Spinal cord (tissue), 10 donors: Measurements from ENCODE around the gene NAPEPLD. TPM values are rescaled to one million over a fixed set of nuclear protein-coding genes. Genes with fewer than 3 reads are reported as not detected.
A peak's percentile ranks its signal among the peaks of the same experiment; 100 is the strongest.
"Not testable (repeated sequence)": the region's sequence is repeated elsewhere in the genome, so short reads cannot be mapped to it uniquely, and the experiment has no call there.

Experiments
- DNase-seq, 6 donors: peaks; one replicate each; pipeline versions ENCODE4 v3.0.0 to v3.0.0-alpha.2; 2013 to 2015; ENCODE audit warnings: low spot score in 6 of 6, low read depth in 4 of 6
- H3K27ac ChIP-seq: one replicate; pipeline ENCODE4 v1.5.1; 2013; ENCODE audit warnings: low read depth, low read length, control low read depth
- H3K27me3 ChIP-seq: one replicate; pipeline ENCODE4 v1.6.1; 2013; ENCODE audit warnings: low read length; ENCODE audit not compliant: control insufficient read depth, insufficient read depth
- H3K36me3 ChIP-seq: one replicate; pipeline ENCODE4 v1.6.1; 2013; ENCODE audit warnings: low read length; ENCODE audit not compliant: control insufficient read depth, insufficient read depth
- H3K4me1 ChIP-seq: one replicate; pipeline ENCODE4 v1.6.1; 2013; ENCODE audit warnings: low read length; ENCODE audit not compliant: control insufficient read depth, insufficient read depth
- H3K4me3 ChIP-seq: one replicate; pipeline ENCODE4 v1.5.1; 2013; ENCODE audit warnings: low read depth, low read length, control low read depth
- H3K9me3 ChIP-seq: one replicate; pipeline ENCODE4 v1.6.1; 2013; ENCODE audit warnings: low read length; ENCODE audit not compliant: control insufficient read depth, insufficient read depth
- WGBS: methylation state at CpG from one replicate; pipeline ENCODE4 v1.1.5; 2013; ENCODE audit warnings: missing lambda C conversion rate; ENCODE audit not compliant: insufficient coverage; 5-methylcytosine and 5-hydroxymethylcytosine counted together
- polyA plus RNA-seq, 2 donors: library from polyadenylated mRNA; unstranded; fragments of 120-200 nt; gene quantifications; one replicate each; pipeline ENCODE4 v1.2.1, GENCODE V29; 2013; ENCODE audit not compliant: insufficient read length in 2 of 2
- total RNA-seq, 2 donors: library from RNA; depleted of rRNA in 1 of 2; stranded (reverse); fragments of 120-200 nt in 1 of 2; fragments of >200 nt in 1 of 2; gene quantifications; one replicate each; pipeline versions ENCODE4 v1.2.3 to v1.2.4, GENCODE V29; 2013 to 2014
- donor health status: healthy.

The NAPEPLD gene
- total and polyA plus RNA-seq, 4 donors, result 26.1 to 46.7 (median 30.1) TPM

DNA sequence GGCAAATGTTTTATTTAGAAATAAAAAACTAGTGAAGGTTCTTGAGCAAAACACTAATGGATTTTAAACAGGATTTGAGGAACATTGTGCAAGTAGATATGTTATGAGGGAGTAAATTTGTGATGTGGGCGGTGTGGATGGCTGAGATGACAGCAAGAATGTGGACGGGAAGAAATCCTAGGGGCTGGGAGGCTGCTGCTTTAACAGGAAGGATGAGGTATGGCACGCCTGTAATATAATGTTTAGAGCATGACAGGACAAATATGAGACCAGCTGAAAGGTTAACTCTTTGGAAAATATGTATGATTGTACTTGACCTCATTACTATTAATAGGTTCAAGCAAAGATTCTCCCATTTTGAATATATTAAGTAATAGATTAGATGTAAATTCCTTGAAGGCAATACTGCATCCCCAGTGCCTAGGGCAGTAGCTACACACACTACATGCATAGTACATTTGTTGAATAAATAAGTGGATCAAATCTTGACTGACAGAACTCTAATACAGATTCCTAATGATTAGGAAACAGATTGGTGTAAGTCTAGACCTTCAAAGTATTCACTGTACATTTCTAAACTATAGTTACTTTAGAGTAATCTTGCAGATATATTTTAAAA lies 13.2 kb upstream of the NAPEPLD start:
- not testable (repeated sequence) for H3K4me3 ChIP-seq, H3K4me1 ChIP-seq, DNase-seq, H3K27me3 ChIP-seq, H3K9me3 ChIP-seq, H3K27ac ChIP-seq, H3K36me3 ChIP-seq
- no CpG with 5 or more reads among the region's 3 CpGs for WGBS

DNA sequence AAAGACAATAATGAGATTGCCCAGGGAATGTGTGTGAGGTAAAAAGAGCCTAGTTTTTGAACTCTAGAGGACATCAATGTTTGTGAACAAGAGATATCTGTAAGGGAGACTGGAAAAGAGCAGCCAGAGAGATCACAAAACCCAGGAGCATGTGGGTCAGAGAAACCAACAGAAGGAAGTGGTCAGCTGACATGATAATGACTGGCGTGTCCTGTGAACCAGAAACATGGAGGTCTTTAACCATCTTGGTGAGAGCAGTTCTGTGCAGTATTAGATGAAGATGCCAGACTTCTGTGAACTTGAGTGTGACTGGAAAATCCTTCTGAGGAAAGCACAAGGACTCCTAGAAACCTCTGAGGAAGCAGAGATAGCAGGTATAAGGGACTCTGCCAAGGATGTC lies 10.2 kb upstream of the NAPEPLD start:
- H3K27ac ChIP-seq, DNase-seq, H3K4me3 ChIP-seq, H3K9me3 ChIP-seq, H3K36me3 ChIP-seq, H3K27me3 ChIP-seq, H3K4me1 ChIP-seq: not testable (repeated sequence)
- WGBS, result 80% methylated on average over 1 of the region's 1 CpG

DNA sequence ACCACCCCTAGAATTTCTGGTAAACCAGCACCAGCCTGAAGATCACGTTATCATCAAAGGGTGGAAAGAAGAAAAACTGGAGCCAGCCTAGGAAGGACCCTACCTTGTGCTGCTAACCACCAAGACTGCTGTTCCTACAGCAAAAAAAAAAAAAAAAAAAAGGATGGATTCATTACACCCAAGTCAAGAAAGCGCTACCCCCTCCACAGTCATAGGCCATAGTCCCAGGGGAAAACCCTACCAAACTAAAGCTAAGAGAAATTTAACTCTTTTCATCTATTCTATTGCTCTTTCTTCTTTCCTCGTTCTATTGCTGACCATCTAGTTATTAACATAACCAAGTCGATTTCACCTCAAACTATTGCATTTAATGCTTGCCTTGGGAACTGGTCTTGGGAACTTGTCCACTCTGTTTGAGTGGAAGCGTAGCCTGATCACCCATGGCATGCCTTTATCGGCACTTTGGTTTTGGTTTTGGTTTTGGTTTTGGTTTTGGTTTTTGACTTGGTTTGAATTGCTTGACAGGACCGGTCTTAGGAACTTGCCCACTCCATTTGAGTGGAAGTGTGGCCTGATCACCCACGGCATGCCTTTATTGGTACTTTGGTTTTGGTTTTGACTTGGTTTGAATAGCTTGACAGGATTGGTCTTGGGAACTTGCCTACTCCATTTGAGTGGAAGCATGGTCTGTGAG lies 6.6 kb upstream of the NAPEPLD start:
- not testable (repeated sequence) for H3K9me3 ChIP-seq, H3K36me3 ChIP-seq, H3K27me3 ChIP-seq, H3K27ac ChIP-seq, DNase-seq, H3K4me3 ChIP-seq, H3K4me1 ChIP-seq
- 93% methylated on average over 3 of the region's 8 CpGs for WGBS

DNA sequence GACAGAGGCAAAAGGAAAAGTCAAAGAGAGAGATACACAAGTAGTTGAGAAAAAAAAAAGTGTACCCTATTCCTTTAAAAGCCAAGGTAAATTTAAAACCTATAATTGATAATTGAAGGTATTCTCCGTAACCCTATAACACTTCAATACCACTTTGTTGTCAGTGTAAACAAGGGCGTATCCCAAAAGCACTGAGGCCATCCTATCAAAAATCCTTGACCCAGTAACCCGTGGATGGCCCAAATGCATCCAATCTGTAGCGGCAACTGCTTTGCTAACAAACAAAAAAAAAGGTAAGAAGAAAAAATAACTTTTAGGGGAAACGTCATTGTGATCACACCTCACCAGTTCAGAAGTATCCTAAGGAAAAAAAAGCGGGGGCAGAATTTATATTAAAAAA lies 5.1 kb upstream of the NAPEPLD start:
- H3K27ac ChIP-seq, result no peak overlapping the region
- peaks cover 3% of the 10 kb centered on the region for H3K4me1 ChIP-seq
- no peaks in the 10 kb centered on the region for H3K36me3 ChIP-seq
- no CpG with 5 or more reads among the region's 6 CpGs for WGBS
- DNase-seq, result no peak
- no peak overlapping the region for H3K4me3 ChIP-seq
- H3K27me3 ChIP-seq, result no peaks in the 10 kb centered on the region
- no peaks in the 10 kb centered on the region for H3K9me3 ChIP-seq

DNA sequence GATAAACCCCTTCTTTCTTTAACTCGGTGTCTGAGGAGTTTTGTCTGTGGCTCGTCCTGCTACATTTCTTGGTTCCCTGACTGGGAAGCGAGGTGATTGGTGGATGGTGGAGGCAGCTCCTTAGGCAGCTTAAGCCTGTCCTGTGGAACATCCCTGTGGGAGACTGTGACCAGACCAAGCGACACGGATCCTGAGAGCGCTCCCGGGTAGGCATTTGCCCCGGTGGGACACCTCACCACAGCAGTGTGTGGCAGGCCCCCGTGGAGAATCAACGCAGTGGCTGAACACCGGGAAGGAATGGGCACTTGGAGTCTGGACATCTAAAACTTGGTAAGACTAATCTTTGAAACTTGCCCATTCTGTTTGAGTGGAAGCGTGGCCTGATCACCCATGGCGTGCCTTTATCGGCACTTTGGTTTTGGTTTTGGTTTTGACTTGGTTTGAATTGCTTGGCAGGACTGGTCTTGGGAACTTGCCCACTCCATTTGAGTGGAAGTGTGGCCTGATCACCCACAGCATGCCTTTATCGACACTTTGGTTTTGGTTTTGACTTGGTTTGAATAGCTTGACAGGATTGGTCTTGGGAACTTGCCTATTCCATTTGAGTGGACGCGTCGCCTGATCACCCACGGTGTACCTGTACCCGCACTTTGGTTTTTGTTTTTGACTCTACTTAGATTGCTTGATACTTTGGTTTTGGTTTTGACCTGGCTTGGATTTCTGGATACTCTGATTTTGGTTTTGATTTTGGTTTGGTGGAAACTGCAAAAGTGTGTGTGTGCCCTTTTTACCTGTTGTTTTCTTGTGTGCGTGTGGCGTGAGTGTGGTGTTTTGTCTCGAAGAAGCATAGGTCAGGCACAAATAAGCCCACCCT lies 4.1 kb upstream of the NAPEPLD start:
- not testable (repeated sequence) for H3K9me3 ChIP-seq, H3K36me3 ChIP-seq, H3K4me3 ChIP-seq, H3K4me1 ChIP-seq, H3K27me3 ChIP-seq, H3K27ac ChIP-seq, DNase-seq
- 98% methylated on average over 20 of the region's 23 CpGs for WGBS

DNA sequence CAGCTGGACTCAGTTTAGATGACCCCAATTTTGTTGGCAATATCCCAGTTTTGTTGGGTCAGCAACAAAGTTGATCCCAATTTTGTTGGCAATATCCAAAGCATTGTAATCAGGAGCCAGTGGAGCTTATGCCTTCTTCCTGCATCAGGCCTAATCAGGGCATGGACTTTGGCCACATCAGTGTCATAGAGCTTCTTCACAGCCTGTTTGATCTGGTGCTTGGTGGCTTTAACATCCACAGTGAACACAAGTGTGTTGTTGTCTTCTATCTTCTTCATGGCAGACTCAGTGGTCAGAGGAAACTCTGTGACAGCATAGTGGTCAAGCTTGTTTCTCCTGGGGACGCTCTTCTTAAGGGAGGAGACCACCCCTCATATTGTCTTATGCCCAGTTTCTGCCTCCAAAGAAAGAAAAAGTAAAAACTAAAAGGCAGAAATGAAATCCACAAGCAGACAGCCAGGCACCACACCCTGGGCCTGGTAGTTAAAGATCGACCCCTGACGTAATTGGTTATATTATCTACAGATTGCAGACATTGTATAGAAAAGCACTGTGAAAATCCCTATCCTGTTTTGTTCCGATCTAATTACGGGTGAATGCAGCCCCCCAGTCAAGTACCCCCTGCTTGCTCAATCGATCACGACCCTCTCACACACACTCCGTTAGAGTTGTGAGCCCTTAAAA lies 3.2 kb upstream of the NAPEPLD start:
- H3K36me3 ChIP-seq, H3K27ac ChIP-seq, H3K4me1 ChIP-seq, H3K9me3 ChIP-seq, H3K4me3 ChIP-seq, DNase-seq, H3K27me3 ChIP-seq: not testable (repeated sequence)
- 80% methylated on average over 7 of the region's 8 CpGs for WGBS

DNA sequence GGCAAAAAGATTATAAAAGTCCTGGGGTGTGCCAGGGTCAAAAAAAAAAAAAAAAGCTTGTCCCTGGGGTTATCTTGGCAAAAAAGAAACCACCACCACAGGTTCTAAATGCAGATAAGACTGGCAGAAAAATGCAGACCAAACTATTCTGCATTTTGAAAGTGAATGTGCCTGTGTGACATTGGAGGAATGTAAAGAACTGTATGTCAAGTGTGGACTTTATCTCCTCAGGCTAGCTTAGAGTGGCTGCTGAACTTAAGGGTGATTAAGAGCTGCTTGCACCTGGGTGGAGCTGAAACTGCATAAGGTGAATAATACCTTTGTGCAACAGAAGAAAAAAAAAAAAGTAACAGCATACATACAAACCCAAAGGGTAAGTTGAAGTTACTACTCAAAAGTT lies 1.3 kb upstream of the NAPEPLD start:
- H3K9me3 ChIP-seq, result no peaks in the 10 kb centered on the region
- H3K36me3 ChIP-seq, result no peaks in the 10 kb centered on the region
- H3K4me1 ChIP-seq, result peaks cover 3% of the 10 kb centered on the region
- H3K27me3 ChIP-seq, result no peaks in the 10 kb centered on the region
- no peak overlapping the region for H3K4me3 ChIP-seq
- DNase-seq, result no peak
- H3K27ac ChIP-seq, result no peak overlapping the region

DNA sequence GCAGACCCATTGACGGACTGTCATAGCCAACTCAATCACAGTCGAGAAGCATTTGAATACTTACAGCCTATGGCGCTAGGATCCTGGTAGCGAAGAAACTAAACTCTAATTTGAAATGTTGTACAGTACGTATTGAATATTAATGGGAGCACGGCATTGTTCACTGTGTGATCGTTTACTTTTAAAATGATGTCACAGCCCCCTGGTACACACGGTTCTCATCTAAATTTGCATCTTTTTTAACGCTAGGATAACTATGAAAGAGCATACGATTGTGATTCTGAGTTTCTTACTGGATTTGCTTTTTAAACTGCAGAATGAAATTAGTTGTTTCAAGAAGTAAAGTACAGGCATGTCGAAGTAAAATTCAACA lies 895 bp upstream of the NAPEPLD start:
- Histone ChIP-seq H3K4me3 (peak overlapping the region; percentile 89), H3K27ac (peak overlapping the region; percentile 94), H3K4me1 (peaks cover 3% of the 10 kb centered on the region), H3K36me3 (no peaks in the 10 kb centered on the region), H3K9me3 (no peaks in the 10 kb centered on the region), H3K27me3 (no peaks in the 10 kb centered on the region)
- WGBS, result 100% methylated on average over 2 of the region's 11 CpGs
- no peak for DNase-seq

DNA sequence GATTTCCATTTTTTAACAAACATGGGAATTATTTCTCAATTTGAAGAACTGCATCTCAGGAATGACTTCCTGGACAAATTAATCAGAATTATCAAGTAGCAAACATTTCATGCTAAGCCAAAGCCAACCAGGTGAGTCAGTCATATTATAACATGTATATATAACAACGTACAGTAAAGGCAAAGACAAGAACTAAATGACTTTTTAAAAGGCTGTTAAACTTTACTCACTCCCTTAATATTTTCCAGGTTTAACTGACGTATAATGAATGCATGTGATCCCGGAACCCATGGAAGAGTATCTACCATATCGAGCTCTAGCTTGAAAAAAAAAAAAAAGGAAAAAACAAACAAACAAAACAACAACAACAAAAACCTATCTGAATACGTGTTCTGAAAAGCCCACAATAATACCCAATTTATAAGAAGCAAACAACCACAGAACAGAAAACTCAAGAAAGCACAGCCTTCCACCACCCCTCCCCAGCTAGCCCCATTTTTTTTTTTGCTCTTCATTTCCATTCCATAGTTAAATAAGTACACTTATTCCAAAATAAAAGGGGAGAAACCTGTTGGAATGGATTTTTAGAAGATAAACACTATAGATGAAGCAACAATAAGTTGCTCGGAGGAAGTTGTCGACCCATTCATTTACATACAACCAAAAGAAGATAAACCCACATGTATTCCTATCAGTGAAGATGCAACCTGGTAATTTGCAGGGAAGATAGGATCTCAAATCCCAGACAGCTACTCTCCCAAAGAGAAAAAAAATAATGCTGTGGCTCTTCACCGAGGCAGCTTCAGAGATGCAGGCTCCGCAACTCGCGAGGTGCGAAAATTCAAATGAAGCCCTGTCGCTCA lies 537 bp downstream of the NAPEPLD start:
- DNase-seq, result peak in 1 of 6 donors; percentile 12
- peak overlapping the region; percentile 89 for H3K4me3 ChIP-seq
- 0% methylated on average over 7 of the region's 13 CpGs for WGBS
- H3K4me1 ChIP-seq, result peaks cover 3% of the 10 kb centered on the region
- peak overlapping the region; percentile 94 for H3K27ac ChIP-seq
- H3K9me3 ChIP-seq, result no peaks in the 10 kb centered on the region
- no peaks in the 10 kb centered on the region for H3K36me3 ChIP-seq
- no peaks in the 10 kb centered on the region for H3K27me3 ChIP-seq
